Calu3 (cell line): ENCODE data around the gene TSKU. TPM values are rescaled to one million over a fixed set of nuclear protein-coding genes. Genes with fewer than 3 reads are reported as not detected.
A peak's percentile ranks its signal among the peaks of the same experiment; 100 is the strongest.

ENCODE experiments used
- BruUV-seq: library from RNA; stranded (reverse); fragments of 400-500 nt; replicated peaks from 2 replicates; lab custom pipeline; 2021; lab: Mats Ljungman, UMichigan
- CTCF ChIA-PET: fragments of 300-600 bp; sonication (Branson Sonifier 250); formaldehyde crosslinking; loops from one replicate; lab custom pipeline; 2022; ENCODE audit warnings: antibody characterized with exemption; lab: Charles Lee
- DNase-seq: peaks from one replicate; pipeline ENCODE4 v3.0.0; 2022
- H3K27ac Mint-ChIP-seq: one replicate; pipeline ENCODE4 v1.8.0; 2022; ENCODE audit warnings: mixed read lengths; ENCODE audit not compliant: unreplicated experiment
- H3K27me3 Mint-ChIP-seq: one replicate; pipeline ENCODE4 v1.8.0; 2022; ENCODE audit warnings: mixed read lengths; ENCODE audit not compliant: unreplicated experiment
- H3K36me3 Mint-ChIP-seq: one replicate; pipeline ENCODE4 v1.8.0; 2022; ENCODE audit warnings: mild to moderate bottlenecking, moderate library complexity, mixed read lengths; ENCODE audit not compliant: insufficient read depth, unreplicated experiment
- H3K4me1 Mint-ChIP-seq: one replicate; pipeline ENCODE4 v1.8.0; 2022; ENCODE audit warnings: mild to moderate bottlenecking, low read depth, mixed read lengths; ENCODE audit not compliant: unreplicated experiment
- H3K4me3 Mint-ChIP-seq: one replicate; pipeline ENCODE4 v1.8.0; 2022; ENCODE audit warnings: mild to moderate bottlenecking, low read depth, moderate library complexity, mixed read lengths; ENCODE audit not compliant: unreplicated experiment
- H3K9me3 Mint-ChIP-seq: one replicate; pipeline ENCODE4 v1.8.0; 2022; ENCODE audit warnings: low read depth, mixed read lengths; ENCODE audit not compliant: unreplicated experiment
- intact Hi-C: fragments of 100-400 bp; cut with micrococcal nuclease; formaldehyde crosslinking; loops from one replicate; pipeline ENCODE4 v1.10.0; 2022; ENCODE audit not compliant: unreplicated experiment
- total RNA-seq: library from RNA; stranded (reverse); gene quantifications from 2 replicates; pipeline ENCODE4 v1.2.3, GENCODE V29; 2022
- TF ChIP-seq, protein P1 (sequence below): fragments of 200-600 bp; IDR thresholded peaks from one replicate; pipeline ENCODE4 v1.8.0; 2022; ENCODE audit warnings: antibody characterized with exemption; ENCODE audit not compliant: unreplicated experiment

TSKU gene
- total RNA-seq, 1 experiment from 2014 or later, result 49.0 TPM

DNA sequence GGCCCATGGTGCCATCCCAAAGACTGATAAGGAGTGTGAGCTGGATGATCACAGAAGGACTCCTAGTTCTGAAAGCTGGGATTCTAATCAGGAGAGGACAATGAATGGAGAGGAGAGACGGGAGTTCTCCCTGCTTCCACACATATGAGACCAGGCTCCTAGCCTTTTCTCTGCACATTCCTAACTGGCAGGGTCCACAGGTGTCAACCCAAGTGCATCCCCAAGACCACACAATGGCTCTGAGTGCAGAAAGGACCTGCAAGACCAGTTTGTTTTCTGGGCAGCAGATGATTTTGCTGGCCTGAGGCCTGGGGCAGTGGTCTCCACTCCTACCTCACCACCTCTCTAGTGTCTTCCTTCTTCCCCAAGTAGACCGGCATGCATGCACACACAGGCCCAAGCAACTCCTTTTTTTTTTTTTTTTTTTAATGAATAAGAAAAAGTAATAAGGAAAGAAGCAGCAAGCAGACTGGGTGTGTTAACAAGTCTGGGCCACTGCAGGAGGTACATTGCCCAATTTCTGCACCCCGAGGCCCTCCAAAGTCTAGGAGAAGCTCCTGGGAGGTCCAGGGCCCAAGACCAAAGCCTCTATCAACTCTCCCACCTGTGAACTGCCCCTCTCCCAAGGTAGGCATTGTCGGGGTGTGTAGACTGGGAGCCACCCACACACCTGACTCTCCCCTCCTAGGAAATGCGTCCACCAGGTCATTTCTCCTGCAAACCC is 1.2 kb upstream of the TSKU start:
- Mint-ChIP-seq H3K4me1 (peaks cover 46% of the 10 kb centered on the region), H3K9me3 (peaks cover 6% of the 10 kb centered on the region), H3K27ac (no peak overlapping the region), H3K27me3 (no peaks in the 10 kb centered on the region), H3K4me3 (peak overlapping the region; percentile 84), H3K36me3 (peaks cover 38% of the 10 kb centered on the region)
- CTCF ChIA-PET, result interaction anchor here (0.6 to 0.8 kb wide), 3 partner anchors 9 to 309 kb away, joined by 3 to 5 read pairs (median 5); no protein-coding TSS in a partner anchor
- TF ChIP-seq, protein P1, sequence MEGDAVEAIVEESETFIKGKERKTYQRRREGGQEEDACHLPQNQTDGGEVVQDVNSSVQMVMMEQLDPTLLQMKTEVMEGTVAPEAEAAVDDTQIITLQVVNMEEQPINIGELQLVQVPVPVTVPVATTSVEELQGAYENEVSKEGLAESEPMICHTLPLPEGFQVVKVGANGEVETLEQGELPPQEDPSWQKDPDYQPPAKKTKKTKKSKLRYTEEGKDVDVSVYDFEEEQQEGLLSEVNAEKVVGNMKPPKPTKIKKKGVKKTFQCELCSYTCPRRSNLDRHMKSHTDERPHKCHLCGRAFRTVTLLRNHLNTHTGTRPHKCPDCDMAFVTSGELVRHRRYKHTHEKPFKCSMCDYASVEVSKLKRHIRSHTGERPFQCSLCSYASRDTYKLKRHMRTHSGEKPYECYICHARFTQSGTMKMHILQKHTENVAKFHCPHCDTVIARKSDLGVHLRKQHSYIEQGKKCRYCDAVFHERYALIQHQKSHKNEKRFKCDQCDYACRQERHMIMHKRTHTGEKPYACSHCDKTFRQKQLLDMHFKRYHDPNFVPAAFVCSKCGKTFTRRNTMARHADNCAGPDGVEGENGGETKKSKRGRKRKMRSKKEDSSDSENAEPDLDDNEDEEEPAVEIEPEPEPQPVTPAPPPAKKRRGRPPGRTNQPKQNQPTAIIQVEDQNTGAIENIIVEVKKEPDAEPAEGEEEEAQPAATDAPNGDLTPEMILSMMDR, result no peak
- BruUV-seq, result no TSS peak
- intact Hi-C loops, result no loop called here
- no peak for DNase-seq

DNA sequence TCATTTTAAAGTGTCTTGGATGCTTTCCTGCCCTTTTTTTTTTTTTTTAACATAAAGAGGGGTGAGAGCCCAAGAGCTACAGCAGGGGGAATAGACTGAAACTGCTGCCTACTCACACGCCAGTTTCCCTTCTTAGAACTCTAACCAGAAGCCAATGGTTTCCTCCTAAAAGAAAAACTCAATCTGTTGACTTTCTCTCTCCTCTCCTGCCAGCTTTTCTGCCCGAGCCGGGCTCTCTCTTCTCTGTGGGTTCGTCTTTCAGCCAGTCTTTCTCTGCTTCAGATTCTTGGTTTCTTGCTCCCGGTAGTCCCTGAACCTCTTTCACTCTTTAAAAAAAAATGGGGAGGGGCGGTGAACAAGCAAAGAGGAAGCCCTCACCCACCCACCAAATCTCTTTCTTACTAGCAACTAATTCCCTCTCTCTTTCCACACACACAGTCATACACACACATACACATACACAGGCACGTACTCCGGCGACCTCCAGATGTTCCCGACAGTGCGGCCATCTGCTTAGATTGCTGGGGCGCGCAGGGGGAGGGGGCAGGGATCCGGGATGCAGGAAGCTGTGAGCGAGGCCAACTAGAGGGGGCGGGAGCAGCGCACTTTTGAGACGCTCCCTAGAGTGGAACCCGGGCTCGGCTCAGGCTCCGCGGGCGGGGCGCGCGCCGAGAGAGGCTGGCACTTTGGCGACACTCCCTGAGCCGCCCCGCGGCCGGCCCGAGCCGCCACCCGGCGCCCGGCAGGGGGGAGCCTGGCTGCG is 444 bp upstream of the TSKU start:
- DNase-seq, result peak; percentile 91
- intact Hi-C loops, result no loop called here
- TSS peak; percentile 73 for BruUV-seq
- peaks cover 54% of the 10 kb centered on the region for H3K4me1 Mint-ChIP-seq
- no peaks in the 10 kb centered on the region for H3K27me3 Mint-ChIP-seq
- H3K4me3 Mint-ChIP-seq, result peak overlapping the region; percentile 84
- TF ChIP-seq, protein P1, result no peak
- peak overlapping the region; percentile 78 for H3K27ac Mint-ChIP-seq
- CTCF ChIA-PET, result interaction anchor here (0.6 to 1.0 kb wide), 4 partner anchors 10 to 309 kb away, joined by 3 to 5 read pairs (median 4); no protein-coding TSS in a partner anchor
- no peaks in the 10 kb centered on the region for H3K9me3 Mint-ChIP-seq
- peaks cover 38% of the 10 kb centered on the region for H3K36me3 Mint-ChIP-seq

DNA sequence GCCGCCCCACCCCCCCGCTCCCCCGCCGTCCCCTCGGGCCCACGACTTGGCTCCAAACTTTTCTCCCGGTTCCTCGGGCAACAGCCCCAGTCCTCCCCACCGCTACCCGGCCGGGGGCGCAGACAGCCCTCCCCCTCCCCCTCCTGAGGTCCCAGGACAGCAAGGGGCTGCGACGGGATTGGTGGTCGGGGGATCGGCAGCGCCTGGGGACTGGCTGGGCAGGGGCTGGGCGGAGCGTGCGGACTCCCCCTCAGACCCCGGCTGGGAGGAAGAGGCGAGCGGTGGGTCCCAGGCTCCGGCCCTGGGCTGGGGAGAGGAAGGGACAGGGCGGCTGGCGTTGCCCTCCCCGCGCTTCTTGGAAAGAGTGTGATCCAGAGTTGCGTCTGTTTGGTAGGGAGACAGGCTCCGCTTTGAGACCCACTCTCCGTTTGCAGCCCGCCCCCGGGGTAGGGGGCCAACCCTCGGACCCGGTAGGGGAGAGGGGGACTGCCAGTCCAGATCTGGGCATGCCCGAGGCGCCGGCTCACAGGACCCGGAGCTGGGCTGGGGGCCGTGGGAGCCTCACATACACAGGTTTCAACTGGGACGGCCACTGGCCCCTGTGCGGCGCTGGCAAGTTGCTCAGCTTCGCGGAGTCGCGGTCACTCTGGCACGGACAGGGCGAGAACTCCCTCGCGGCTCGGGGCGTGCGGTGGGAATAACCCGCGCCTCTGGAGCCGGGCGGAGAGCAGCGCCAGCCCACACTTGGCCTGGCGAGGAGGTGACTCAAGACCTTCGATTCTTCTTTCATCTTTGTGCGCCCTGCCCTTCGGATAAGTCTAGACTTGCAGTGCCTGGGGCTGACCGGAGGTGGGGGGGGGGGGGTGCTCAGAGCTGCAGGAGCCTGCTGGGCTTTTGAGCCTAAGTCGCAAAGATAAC is 999 bp downstream of the TSKU start:
- intact Hi-C loops, result no loop called here
- DNase-seq, result peak; percentile 52
- Mint-ChIP-seq H3K27me3 (no peaks in the 10 kb centered on the region), H3K9me3 (no peaks in the 10 kb centered on the region), H3K27ac (peak overlapping the region; percentile 50), H3K36me3 (peaks cover 52% of the 10 kb centered on the region), H3K4me1 (peaks cover 66% of the 10 kb centered on the region), H3K4me3 (peak overlapping the region; percentile 84)
- BruUV-seq, result no TSS peak
- CTCF ChIA-PET, result no interaction called here
- TF ChIP-seq, protein P1, result no peak

DNA sequence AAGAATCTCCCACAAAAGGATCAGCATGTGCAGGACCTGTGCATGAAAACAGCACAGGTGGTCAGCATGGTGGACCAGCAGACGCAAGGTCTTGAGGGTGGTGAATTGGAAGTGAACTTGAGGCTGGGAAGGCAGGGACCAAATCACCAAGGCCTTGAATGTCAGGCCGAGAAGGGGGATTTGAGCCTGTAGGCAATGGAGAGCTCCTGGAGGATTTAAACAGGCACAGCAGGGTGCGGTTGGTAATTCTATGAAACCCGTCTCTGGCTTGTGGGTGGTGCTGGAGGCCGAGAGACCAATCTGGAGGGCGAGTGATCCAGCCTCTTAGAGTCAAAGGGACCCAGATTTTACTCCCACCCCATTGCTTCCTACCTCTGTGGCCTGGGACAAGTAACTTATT is 2.4 kb downstream of the TSKU start:
- Mint-ChIP-seq H3K4me1 (peaks cover 70% of the 10 kb centered on the region), H3K4me3 (peak overlapping the region; percentile 84), H3K36me3 (peaks cover 52% of the 10 kb centered on the region), H3K27ac (peak overlapping the region; percentile 50), H3K9me3 (no peaks in the 10 kb centered on the region), H3K27me3 (no peaks in the 10 kb centered on the region)
- intact Hi-C loops, result loop anchor here (5.0 kb wide), 1 partner anchor 43 kb away; no protein-coding TSS in a partner anchor
- TF ChIP-seq, protein P1, result no peak
- BruUV-seq, result no TSS peak
- DNase-seq, result no peak
- CTCF ChIA-PET, result no interaction called here
